Measurements from ENCODE around the gene HS1BP3. TPM values are rescaled to one million over a fixed set of nuclear protein-coding genes. Genes with fewer than 3 reads are reported as not detected.

HS1BP3 gene
- polyA plus RNA-seq, 2 of the 4 experiments (the other 2 are of a cell fraction), result 12.4 to 23.5 TPM

DNA sequence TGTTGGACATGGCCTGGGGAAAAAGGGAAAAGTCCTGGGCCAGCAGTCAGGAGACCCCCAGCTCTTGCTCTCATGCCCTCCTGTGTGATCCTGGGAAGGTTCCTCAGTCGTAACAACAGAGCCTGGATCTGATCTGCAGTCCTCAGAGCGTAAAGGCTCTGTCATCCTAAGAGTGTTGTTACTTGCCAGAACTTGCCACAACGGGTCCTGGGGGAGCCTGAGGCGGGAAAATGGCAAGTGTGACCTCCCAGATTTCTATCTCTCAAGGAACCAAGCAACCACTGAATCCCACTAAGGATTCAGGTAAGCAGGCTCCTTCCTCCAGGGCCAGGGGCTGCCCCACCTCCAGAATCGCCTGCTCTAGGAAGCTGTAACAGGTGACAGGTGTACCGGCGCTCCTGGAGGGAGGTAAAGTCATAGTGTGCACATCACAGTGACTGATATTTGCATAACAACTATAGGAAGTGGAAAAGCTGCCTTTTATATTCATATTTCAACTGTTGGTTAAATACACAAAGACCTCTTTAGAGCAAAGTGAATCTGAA, 18.4 kb downstream of the HS1BP3 start:
- H3K4me2 ChIP-seq, result no peak overlapping the region
- WGBS (ENCODE audit: missing lambda C conversion rate), result 91% methylated on average over 7 of the region's 7 CpGs
- H3K4me3 ChIP-seq, result no peak overlapping the region
- ATAC-seq (no peak), FAIRE-seq (no peak), DNase-seq (ENCODE audit: low read depth in 1 of 2, low spot score in 1 of 2) (no peak)
- TF ChIP-seq HEYL (CRISPR knock-in tag; IDR thresholded peaks at IDR 0.05) (no peak), CBX8 (IDR thresholded peaks at IDR 0.05) (no peak), JUN (IDR thresholded peaks at IDR 0.05) (no peak), MAZ (IDR thresholded peaks at IDR 0.05; ENCODE audit: borderline replicate concordance, low read depth, low read length) (no peak), EHMT2 (IDR thresholded peaks at IDR 0.05; ENCODE audit: low read depth) (no peak), KDM5A (IDR thresholded peaks at IDR 0.05) (no peak), NR3C1 (IDR thresholded peaks at IDR 0.05) (no peak)
- TF ChIP-seq, protein P1, sequence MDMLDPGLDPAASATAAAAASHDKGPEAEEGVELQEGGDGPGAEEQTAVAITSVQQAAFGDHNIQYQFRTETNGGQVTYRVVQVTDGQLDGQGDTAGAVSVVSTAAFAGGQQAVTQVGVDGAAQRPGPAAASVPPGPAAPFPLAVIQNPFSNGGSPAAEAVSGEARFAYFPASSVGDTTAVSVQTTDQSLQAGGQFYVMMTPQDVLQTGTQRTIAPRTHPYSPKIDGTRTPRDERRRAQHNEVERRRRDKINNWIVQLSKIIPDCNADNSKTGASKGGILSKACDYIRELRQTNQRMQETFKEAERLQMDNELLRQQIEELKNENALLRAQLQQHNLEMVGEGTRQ (IDR thresholded peaks at IDR 0.05), result no peak
- no peaks in the 10 kb centered on the region for H3K9me3 ChIP-seq
- H3K4me1 ChIP-seq, result peaks cover 21% of the 10 kb centered on the region
- no peak overlapping the region for H3K27ac ChIP-seq
- ChIA-PET CTCF (interaction anchor here (1.0 to 17.8 kb wide), 11 partner anchors 11 to 266 kb away, joined by 3 to 355 read pairs (median 7); partner anchors contain the start of genes HS1BP3 and RHOB), POLR2A (interaction anchor here (6.6 kb wide), 1 partner anchor 185 kb away, joined by 102 read pairs; the partner anchor contains the start of gene RHOB)

DNA sequence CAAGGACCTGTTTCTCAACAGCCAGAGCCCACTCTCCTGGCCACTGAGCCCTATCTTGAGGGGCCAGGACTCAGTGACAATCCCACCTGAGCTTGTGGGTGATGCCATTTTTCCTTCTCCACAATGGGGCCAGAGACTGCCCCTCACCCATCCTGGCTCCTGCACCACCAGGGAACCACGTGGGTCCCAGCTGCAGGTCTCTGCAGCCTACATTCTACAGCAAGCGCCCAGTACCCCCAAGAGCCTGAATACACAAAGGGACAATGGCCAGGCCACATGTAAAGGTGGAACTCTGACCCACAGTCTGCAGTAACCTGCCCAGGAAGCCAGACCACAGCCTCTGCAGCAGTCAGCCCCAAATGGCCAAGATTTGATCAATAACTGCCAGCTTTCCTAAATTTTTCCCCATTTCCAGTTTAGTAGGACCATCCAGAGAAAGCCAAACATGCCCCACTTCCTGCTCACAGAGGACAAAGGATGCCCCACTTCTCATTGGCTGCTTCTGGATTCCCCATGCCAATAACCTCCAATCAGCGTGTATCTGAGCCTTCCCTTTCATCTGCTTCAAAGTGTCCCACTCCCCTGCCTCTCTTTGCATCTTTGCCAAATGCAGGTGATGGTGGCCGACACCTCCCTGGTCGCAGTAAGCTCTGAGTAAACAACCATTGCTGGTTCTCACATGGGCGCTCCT, 19.1 kb downstream of the HS1BP3 start:
- Histone ChIP-seq H3K27ac (no peak overlapping the region), H3K9me3 (no peaks in the 10 kb centered on the region), H3K4me1 (peaks cover 21% of the 10 kb centered on the region), H3K4me2 (no peak overlapping the region), H3K4me3 (no peak overlapping the region)
- DNase-seq (ENCODE audit: low read depth in 1 of 2, low spot score in 1 of 2) (no peak), FAIRE-seq (no peak), ATAC-seq (no peak)
- TF ChIP-seq CHD2 (IDR thresholded peaks at IDR 0.05; ENCODE audit: low read length, partially characterized antibody) (no peak), HOXB13 (CRISPR knock-in tag; IDR thresholded peaks at IDR 0.05; ENCODE audit: low read depth) (no peak), FOSB (CRISPR knock-in tag; IDR thresholded peaks at IDR 0.05) (no peak), GATA3 (IDR thresholded peaks at IDR 0.05; ENCODE audit: borderline replicate concordance) (no peak)
- CTCF ChIA-PET, result interaction anchor here (0.6 to 17.8 kb wide), 15 partner anchors 15 to 265 kb away, joined by 3 to 355 read pairs (median 4); partner anchors contain the start of genes HS1BP3 and RHOB
- POLR2A ChIA-PET, result interaction anchor here (6.6 kb wide), 1 partner anchor 184 kb away, joined by 102 read pairs; the partner anchor contains the start of gene RHOB
- WGBS (ENCODE audit: missing lambda C conversion rate), result 81% methylated on average over 6 of the region's 6 CpGs

DNA sequence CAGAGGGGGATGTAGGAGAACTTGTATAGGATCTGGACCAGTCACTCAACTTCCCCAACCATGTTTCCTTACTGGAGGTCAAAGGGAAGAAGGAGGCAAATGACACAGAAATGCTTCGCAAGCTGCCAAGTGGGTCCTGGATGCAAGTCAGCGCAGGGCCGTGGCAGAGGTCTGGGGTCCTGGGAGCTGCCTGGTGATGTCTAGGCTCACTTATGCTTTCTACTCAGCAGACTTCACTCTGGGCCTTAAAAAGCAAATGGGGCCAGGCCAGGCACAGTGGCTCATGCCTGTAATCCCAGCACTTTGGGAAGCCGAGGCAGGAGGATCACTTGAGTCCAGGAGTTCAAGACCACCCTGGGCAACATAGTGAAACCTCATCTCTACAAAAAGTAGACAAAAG, 19.9 kb downstream of the HS1BP3 start:
- Histone ChIP-seq H3K27ac (no peak overlapping the region), H3K4me1 (peaks cover 19% of the 10 kb centered on the region), H3K4me2 (no peak overlapping the region), H3K9me3 (no peaks in the 10 kb centered on the region), H3K4me3 (no peak overlapping the region)
- TF ChIP-seq RCOR1 (IDR thresholded peaks at IDR 0.05; ENCODE audit: low read depth, low read length) (no peak), EHMT2 (IDR thresholded peaks at IDR 0.05; ENCODE audit: low read depth) (no peak), HOXB5 (CRISPR knock-in tag; IDR thresholded peaks at IDR 0.05) (no peak), RAD21 (conservative IDR thresholded peaks at IDR 0.05 in 1 of 2, IDR thresholded peaks at IDR 0.05 in 1 of 2) (no peak), MAZ (IDR thresholded peaks at IDR 0.05; ENCODE audit: borderline replicate concordance, low read depth, low read length) (no peak), HOXA7 (CRISPR knock-in tag; IDR thresholded peaks at IDR 0.05) (no peak), ZSCAN20 (CRISPR knock-in tag; IDR thresholded peaks at IDR 0.05) (no peak), ZFP36 (IDR thresholded peaks at IDR 0.05; ENCODE audit: borderline replicate concordance, partially characterized antibody) (no peak), SREBF2 (IDR thresholded peaks at IDR 0.05) (no peak), MYC (IDR thresholded peaks at IDR 0.05; ENCODE audit: borderline replicate concordance, low read length) (no peak), ZNF302 (CRISPR knock-in tag; IDR thresholded peaks at IDR 0.05) (no peak), HEYL (CRISPR knock-in tag; IDR thresholded peaks at IDR 0.05) (no peak), CHD2 (IDR thresholded peaks at IDR 0.05; ENCODE audit: low read length, partially characterized antibody) (no peak), CBX2 (IDR thresholded peaks at IDR 0.05; ENCODE audit: borderline replicate concordance, low read depth) (no peak)
- TF ChIP-seq, protein P2, sequence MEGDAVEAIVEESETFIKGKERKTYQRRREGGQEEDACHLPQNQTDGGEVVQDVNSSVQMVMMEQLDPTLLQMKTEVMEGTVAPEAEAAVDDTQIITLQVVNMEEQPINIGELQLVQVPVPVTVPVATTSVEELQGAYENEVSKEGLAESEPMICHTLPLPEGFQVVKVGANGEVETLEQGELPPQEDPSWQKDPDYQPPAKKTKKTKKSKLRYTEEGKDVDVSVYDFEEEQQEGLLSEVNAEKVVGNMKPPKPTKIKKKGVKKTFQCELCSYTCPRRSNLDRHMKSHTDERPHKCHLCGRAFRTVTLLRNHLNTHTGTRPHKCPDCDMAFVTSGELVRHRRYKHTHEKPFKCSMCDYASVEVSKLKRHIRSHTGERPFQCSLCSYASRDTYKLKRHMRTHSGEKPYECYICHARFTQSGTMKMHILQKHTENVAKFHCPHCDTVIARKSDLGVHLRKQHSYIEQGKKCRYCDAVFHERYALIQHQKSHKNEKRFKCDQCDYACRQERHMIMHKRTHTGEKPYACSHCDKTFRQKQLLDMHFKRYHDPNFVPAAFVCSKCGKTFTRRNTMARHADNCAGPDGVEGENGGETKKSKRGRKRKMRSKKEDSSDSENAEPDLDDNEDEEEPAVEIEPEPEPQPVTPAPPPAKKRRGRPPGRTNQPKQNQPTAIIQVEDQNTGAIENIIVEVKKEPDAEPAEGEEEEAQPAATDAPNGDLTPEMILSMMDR (IDR thresholded peaks at IDR 0.05), result no peak
- TF ChIP-seq, protein P3, sequence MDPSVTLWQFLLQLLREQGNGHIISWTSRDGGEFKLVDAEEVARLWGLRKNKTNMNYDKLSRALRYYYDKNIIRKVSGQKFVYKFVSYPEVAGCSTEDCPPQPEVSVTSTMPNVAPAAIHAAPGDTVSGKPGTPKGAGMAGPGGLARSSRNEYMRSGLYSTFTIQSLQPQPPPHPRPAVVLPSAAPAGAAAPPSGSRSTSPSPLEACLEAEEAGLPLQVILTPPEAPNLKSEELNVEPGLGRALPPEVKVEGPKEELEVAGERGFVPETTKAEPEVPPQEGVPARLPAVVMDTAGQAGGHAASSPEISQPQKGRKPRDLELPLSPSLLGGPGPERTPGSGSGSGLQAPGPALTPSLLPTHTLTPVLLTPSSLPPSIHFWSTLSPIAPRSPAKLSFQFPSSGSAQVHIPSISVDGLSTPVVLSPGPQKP (IDR thresholded peaks at IDR 0.05; ENCODE audit: low read depth, low read length), result no peak
- DNase-seq (ENCODE audit: low read depth in 1 of 2, low spot score in 1 of 2), result no peak
- whole genome bisulfite sequencing (ENCODE audit: missing lambda C conversion rate), result 88% methylated on average over 4 of the region's 4 CpGs
- no peak for ATAC-seq
- ChIA-PET POLR2A (interaction anchor here (2.7 kb wide), 1 partner anchor 184 kb away, joined by 9 read pairs; the partner anchor contains the start of gene RHOB), CTCF (interaction anchor here (0.8 to 17.8 kb wide), 12 partner anchors 13 to 244 kb away, joined by 3 to 355 read pairs (median 6); partner anchors contain the start of genes HS1BP3 and RHOB)
- no peak for FAIRE-seq

Measured in A549 (cell line).